Dendritic cell treated with granulocyte-macrophage colony-stimulating factor and Interleukin-4, amounts not matched to agents 40 ng/mL and 50 ng/mL, for 4 days (primary cell): Measurements from ENCODE around the gene BLNK.
A peak's percentile ranks its signal among the peaks of the same experiment; 100 is the strongest.

Experiments used
- H3K27ac Mint-ChIP-seq: one replicate; pipeline ENCODE4 v1.8.0; 2022; ENCODE audit warnings: mild to moderate bottlenecking, mixed read lengths
- H3K27me3 Mint-ChIP-seq: one replicate; pipeline ENCODE4 v1.8.0; 2022; ENCODE audit warnings: mild to moderate bottlenecking, mixed read lengths
- H3K36me3 Mint-ChIP-seq: one replicate; pipeline ENCODE4 v1.8.0; 2022; ENCODE audit warnings: low read depth, mixed read lengths
- H3K4me1 Mint-ChIP-seq: one replicate; pipeline ENCODE4 v1.8.0; 2022; ENCODE audit warnings: low read depth, mixed read lengths
- H3K4me3 Mint-ChIP-seq: one replicate; pipeline ENCODE4 v1.8.0; 2022; ENCODE audit warnings: mild to moderate bottlenecking, moderate library complexity, mixed read lengths
- H3K9me3 Mint-ChIP-seq: one replicate; pipeline ENCODE4 v1.8.0; 2022; ENCODE audit warnings: mixed read lengths
- intact Hi-C: fragments of 100-400 bp; cut with micrococcal nuclease; formaldehyde crosslinking; loops from one replicate; pipeline ENCODE4 v1.15.0; 2022

The BLNK gene

DNA sequence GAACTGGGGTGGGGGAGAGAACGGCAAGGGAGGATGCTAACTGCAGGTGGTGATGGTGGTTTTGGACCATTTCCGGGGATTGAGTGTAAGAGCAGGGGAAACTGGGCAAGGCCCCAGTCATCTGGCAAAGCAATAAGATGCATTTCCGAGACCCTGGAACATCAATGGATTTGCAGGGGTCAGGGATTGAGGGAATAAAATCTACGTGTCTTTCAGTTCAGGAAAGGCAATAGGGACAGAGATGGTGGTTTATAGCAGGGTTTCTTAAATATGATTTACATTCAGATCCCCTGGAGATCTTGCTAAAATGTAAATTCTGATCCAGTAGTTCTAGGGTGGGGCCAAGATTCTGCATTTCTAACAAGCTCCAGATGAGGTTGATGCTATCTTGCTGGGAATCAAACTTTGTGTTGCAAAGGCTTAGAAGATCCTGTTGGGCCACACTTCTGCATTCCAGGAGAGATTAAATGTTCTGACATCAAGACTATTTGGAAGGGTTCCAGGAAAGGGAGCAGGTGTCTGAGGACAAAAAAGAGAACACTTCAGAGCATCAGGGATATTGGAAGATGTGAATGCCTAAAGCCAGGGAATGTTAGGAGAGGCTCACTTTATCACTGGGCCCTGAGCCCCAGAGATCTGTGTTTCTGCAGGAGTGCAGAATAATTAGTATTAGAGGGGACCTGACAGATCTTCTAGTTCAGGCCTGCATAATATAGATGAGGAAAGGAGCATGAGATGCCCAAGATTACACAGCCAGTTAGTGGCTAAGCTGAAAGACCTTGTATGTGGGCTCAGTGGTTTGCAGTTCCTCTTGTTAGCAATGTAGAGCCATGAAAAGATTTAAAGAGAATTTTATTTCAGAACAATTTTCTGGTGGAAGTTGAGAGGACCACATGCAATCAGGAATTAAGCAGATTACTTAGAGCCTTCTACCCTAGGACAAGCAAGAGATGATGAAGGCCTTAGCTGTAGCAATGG is 32.4 kb downstream of the BLNK start:
- H3K9me3 Mint-ChIP-seq, result no peaks in the 10 kb centered on the region
- peaks cover 70% of the 10 kb centered on the region for H3K4me1 Mint-ChIP-seq
- peaks cover 88% of the 10 kb centered on the region for H3K36me3 Mint-ChIP-seq
- no peaks in the 10 kb centered on the region for H3K27me3 Mint-ChIP-seq
- intact Hi-C loops, result loop anchor here (5.0 kb wide), 1 partner anchor 33 kb away; the partner anchor contains the start of gene BLNK
- H3K4me3 Mint-ChIP-seq, result peak overlapping the region; percentile 33
- peak overlapping the region; percentile 59 for H3K27ac Mint-ChIP-seq

- Mint-ChIP-seq H3K9me3 (no peaks in the 10 kb centered on the region), H3K4me1 (peaks cover 71% of the 10 kb centered on the region), H3K27me3 (no peaks in the 10 kb centered on the region), H3K36me3 (peaks cover 96% of the 10 kb centered on the region), H3K27ac (no peak overlapping the region), H3K4me3 (no peak overlapping the region)
- intact Hi-C loops, result loop anchor here (5.0 kb wide), 1 partner anchor 35 kb away; the partner anchor contains the start of gene BLNK
Observed at GRCh38 chr10:96236876-96237275, 34.5 kb downstream of the BLNK start.

- intact Hi-C loops, result loop anchor here (5.0 kb wide), 1 partner anchor 36 kb away; the partner anchor contains the start of gene BLNK
- no peaks in the 10 kb centered on the region for H3K9me3 Mint-ChIP-seq
- no peaks in the 10 kb centered on the region for H3K27me3 Mint-ChIP-seq
- peak overlapping the region; percentile 34 for H3K27ac Mint-ChIP-seq
- H3K4me1 Mint-ChIP-seq, result peaks cover 63% of the 10 kb centered on the region
- H3K36me3 Mint-ChIP-seq, result peaks cover 96% of the 10 kb centered on the region
- peak overlapping the region; percentile 35 for H3K4me3 Mint-ChIP-seq
Observed at GRCh38 chr10:96236090-96236478, 35.3 kb downstream of the BLNK start.

DNA sequence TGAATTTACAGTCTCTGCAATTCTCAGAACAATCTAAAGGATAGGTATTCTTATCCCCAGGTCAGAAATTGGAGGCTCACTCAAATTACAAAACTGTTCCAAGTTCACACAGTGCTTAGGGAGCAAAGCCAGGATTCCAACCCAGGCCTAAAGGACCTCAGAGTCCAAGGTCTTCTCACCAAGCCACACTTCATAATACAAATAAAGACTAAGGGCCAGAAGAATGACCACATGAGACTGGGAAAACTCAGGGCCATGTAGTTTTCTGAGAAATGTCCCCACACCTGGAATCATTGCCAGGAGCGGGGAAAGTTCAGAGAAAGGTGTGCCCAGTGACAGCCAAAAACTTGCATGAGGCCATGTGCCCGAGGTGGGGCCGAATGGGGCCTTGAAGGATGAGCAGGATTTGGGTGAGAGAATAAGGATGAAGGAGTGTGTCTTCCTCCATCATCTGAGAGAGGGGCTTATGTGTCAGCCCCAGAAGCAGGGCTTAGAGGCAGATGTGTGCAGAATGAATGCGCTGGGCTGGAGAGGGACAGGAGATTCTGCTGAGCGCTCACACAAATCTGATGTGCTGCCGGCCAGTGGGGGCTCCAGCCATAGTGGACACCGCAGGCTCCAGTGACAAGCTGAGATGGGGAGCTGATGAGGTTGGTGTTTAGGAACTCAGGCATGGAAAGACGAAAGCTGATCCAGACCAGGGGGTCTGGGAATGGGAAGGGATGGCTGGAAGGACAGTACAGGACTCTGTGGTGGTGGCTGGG is 35.9 kb downstream of the BLNK start:
- Mint-ChIP-seq H3K4me3 (peak overlapping the region; percentile 35), H3K9me3 (no peaks in the 10 kb centered on the region), H3K36me3 (peaks cover 94% of the 10 kb centered on the region), H3K27ac (peak overlapping the region; percentile 34), H3K27me3 (no peaks in the 10 kb centered on the region), H3K4me1 (peaks cover 63% of the 10 kb centered on the region)
- intact Hi-C loops, result loop anchor here (5.0 kb wide), 1 partner anchor 37 kb away; the partner anchor contains the start of gene BLNK

DNA sequence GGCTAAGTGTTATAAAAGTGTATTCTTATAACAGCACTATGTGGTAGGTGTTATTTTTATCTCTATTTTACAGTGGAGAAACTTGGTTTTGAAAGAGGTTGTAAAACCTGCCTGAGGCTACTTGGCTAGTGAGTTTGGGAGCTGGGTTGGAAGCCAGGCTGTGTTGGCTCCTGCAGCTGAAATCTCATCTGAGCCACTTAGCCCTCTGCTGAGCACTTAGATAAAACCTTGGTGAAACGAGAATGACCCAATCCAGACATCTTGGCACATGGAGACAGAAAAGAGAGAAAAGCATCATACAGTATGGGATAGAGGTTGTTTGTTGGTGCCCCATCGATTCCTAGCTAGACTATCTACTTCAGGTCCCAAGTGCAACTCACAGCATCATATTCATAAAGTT is 37.4 kb downstream of the BLNK start:
- Mint-ChIP-seq H3K36me3 (peaks cover 94% of the 10 kb centered on the region), H3K27ac (no peak overlapping the region), H3K27me3 (no peaks in the 10 kb centered on the region), H3K4me3 (no peak overlapping the region), H3K4me1 (peaks cover 60% of the 10 kb centered on the region), H3K9me3 (no peaks in the 10 kb centered on the region)
- intact Hi-C loops, result no loop called here

GRCh38 chr10:96230527-96230926 is 40.8 kb downstream of the BLNK start:
- Mint-ChIP-seq H3K4me1 (peaks cover 26% of the 10 kb centered on the region), H3K36me3 (peaks cover 95% of the 10 kb centered on the region), H3K9me3 (no peaks in the 10 kb centered on the region), H3K27ac (peak overlapping the region; percentile 8), H3K4me3 (no peak overlapping the region), H3K27me3 (no peaks in the 10 kb centered on the region)
- intact Hi-C loops, result no loop called here

DNA sequence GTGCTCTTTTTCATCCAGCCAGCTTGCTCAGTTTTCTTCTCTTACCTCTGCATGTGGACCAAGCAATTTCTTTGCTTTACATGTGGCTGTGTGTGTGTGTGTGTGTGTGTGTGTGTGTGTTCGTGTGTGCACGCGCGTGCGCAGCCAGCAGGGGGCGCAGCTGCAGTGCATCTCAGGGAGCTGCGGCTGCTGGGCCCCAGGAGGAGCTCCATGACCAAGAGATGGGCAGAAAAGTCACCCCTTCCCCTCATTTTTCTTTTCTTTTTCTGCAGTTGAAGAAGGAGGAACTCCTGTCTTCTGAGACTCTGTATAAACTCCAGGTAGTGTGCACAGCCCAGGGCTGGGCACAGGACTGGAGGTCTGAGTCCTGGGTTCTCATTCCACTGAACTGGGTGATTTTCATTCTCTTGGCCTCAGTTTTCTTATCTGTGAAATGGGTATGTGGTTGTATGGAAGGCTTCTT is 41.8 kb downstream of the BLNK start:
- no peak overlapping the region for H3K4me3 Mint-ChIP-seq
- H3K36me3 Mint-ChIP-seq, result peaks cover 98% of the 10 kb centered on the region
- no peaks in the 10 kb centered on the region for H3K9me3 Mint-ChIP-seq
- H3K4me1 Mint-ChIP-seq, result peaks cover 16% of the 10 kb centered on the region
- H3K27me3 Mint-ChIP-seq, result no peaks in the 10 kb centered on the region
- H3K27ac Mint-ChIP-seq, result no peak overlapping the region
- intact Hi-C loops, result loop anchor here (1.0 kb wide), 1 partner anchor 64 kb away; no protein-coding TSS in a partner anchor

DNA sequence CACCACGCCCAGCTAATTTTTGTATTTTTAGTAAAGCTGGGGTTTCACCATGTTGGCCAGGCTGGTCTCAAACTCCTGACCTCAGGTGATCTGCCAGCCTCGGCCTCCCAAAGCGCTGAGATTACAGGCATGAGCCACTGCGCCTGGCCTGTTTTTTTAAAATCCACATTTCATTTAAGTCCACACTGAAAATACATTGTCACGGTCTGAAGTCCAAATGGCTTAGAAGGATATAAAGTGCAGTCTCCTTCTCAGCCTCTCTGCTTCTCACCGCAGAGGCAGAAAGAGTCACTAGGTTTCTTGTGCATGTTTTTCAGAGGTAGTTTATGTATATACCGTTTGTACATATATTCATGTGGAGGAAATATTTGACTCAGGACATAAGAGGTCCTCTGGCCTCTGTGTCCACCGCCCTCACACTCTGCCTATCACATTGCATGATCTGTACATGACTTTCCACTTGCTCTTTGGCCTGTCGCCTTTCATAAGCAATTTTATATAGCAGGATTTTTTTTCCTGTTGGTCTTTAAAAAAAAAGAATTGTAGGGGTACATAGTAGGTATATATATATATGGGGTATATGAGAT is 42.9 kb downstream of the BLNK start:
- Mint-ChIP-seq H3K36me3 (peaks cover 98% of the 10 kb centered on the region), H3K4me1 (peaks cover 13% of the 10 kb centered on the region), H3K4me3 (no peak overlapping the region), H3K27me3 (no peaks in the 10 kb centered on the region), H3K9me3 (no peaks in the 10 kb centered on the region), H3K27ac (no peak overlapping the region)
- intact Hi-C loops, result no loop called here

DNA sequence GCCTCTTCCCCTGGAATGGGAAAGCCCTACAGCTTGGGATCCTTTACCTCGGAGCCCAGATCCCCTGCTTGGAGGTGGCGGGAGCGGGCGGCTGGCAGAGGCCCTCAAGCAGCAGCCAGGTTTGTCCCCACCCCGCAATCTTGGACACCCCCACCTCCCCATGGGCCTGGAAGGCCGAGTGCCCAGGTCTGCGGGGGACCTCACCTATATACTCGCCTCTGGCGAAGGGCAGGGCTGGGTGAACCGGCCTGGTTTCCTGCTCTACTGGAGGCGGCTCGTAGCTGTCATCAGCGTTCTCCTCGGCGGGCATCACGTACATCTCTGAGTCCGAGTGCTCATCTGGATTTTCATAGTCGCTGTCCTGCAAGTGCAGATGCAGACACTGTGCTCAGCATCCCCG is 44.2 kb downstream of the BLNK start:
- Mint-ChIP-seq H3K36me3 (peaks cover 98% of the 10 kb centered on the region), H3K27me3 (no peaks in the 10 kb centered on the region), H3K27ac (no peak overlapping the region), H3K4me3 (no peak overlapping the region), H3K4me1 (peaks cover 10% of the 10 kb centered on the region), H3K9me3 (no peaks in the 10 kb centered on the region)
- intact Hi-C loops, result no loop called here

- intact Hi-C loops, result no loop called here
- H3K36me3 Mint-ChIP-seq, result peaks cover 100% of the 10 kb centered on the region
Observed at GRCh38 chr10:96225119-96225518, 46.2 kb downstream of the BLNK start.

DNA sequence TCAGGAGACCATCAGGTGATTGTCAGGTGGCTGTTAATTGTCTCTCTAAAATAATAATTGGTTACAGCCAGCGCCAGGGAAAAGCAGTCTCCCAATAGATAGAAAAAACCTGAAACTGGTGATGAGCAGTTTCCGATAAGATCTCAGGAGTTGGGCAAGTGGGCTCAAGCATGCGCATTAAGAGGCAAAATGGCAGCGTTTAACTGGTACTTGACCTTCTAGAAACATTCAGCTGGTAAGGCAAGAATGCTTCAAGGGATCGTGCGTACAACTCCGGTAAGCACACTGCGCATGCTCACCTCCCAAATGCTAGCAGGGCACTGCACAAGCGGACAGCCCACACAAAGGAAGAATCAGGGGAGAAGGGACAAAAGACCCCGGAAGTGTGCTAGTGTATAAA is 48.5 kb downstream of the BLNK start:
- no peaks in the 10 kb centered on the region for H3K4me1 Mint-ChIP-seq
- no peak overlapping the region for H3K27ac Mint-ChIP-seq
- H3K4me3 Mint-ChIP-seq, result no peak overlapping the region
- no peaks in the 10 kb centered on the region for H3K27me3 Mint-ChIP-seq
- intact Hi-C loops, result no loop called here
- peaks cover 100% of the 10 kb centered on the region for H3K36me3 Mint-ChIP-seq
- no peaks in the 10 kb centered on the region for H3K9me3 Mint-ChIP-seq

More at GRCh38 chr10:96225119-96225518, 46.2 kb downstream of the BLNK start:
- peaks cover 10% of the 10 kb centered on the region for H3K4me1 Mint-ChIP-seq
- H3K4me3 Mint-ChIP-seq, result no peak overlapping the region
- no peaks in the 10 kb centered on the region for H3K27me3 Mint-ChIP-seq
- H3K9me3 Mint-ChIP-seq, result no peaks in the 10 kb centered on the region
- no peak overlapping the region for H3K27ac Mint-ChIP-seq

- H3K27ac Mint-ChIP-seq, result no peak overlapping the region
- H3K4me3 Mint-ChIP-seq, result no peak overlapping the region
Observed at GRCh38 chr10:96222441-96222840, 48.9 kb downstream of the BLNK start.

GRCh38 chr10:96218826-96219225 is 52.5 kb downstream of the BLNK start:
- Mint-ChIP-seq H3K4me1 (no peaks in the 10 kb centered on the region), H3K27ac (no peak overlapping the region), H3K9me3 (no peaks in the 10 kb centered on the region), H3K4me3 (no peak overlapping the region), H3K27me3 (no peaks in the 10 kb centered on the region), H3K36me3 (peaks cover 96% of the 10 kb centered on the region)
- intact Hi-C loops, result loop anchor here (10.0 kb wide), 1 partner anchor 204 kb away; no protein-coding TSS in a partner anchor

More at GRCh38 chr10:96222441-96222840, 48.9 kb downstream of the BLNK start:
- Mint-ChIP-seq H3K36me3 (peaks cover 97% of the 10 kb centered on the region), H3K4me1 (no peaks in the 10 kb centered on the region), H3K27me3 (no peaks in the 10 kb centered on the region), H3K9me3 (no peaks in the 10 kb centered on the region)
- intact Hi-C loops, result no loop called here
